ENCODE results near the gene SYF2. TPM values are rescaled to one million over a fixed set of nuclear protein-coding genes. Genes with fewer than 3 reads are reported as not detected.

The SYF2 gene
- total and polyA plus RNA-seq, 2 of the 13 experiments (the other 11 are each of a cell fraction or from before 2014, with no cell fraction given): 17.8 to 34.1 TPM

GRCh38 chr1:25174363-25174729, 58.0 kb downstream of the SYF2 start (continued):
- TF ChIP-seq RERE (CRISPR knock-in tag; IDR thresholded peaks at IDR 0.05; ENCODE audit: low read depth) (peak; percentile 70; the same call in 1 of the 2 replicates), WIZ (CRISPR knock-in tag; IDR thresholded peaks at IDR 0.05) (no peak), CREB1 (IDR thresholded peaks at IDR 0.05) (no peak), CREB1 (CRISPR knock-in tag; IDR thresholded peaks at IDR 0.05) (peak; percentile 56; the same call in 1 of the 2 replicates), RBM39 (IDR thresholded peaks at IDR 0.05; ENCODE audit: low read depth, low read length, poor library complexity, severe bottlenecking) (no peak), ZBTB7B (CRISPR knock-in tag; IDR thresholded peaks at IDR 0.05) (peak; percentile 54), MIXL1 (CRISPR knock-in tag; IDR thresholded peaks at IDR 0.05) (peak; percentile 81; the same call in 1 of the 2 replicates), KDM1A (CRISPR knock-in tag; IDR thresholded peaks at IDR 0.05) (0 out of 2 replicates have a peak, but pooled peaks have one; percentile 28), TEAD3 (CRISPR knock-in tag; optimal IDR thresholded peaks at IDR 0.05; ENCODE audit: borderline replicate concordance) (peak; percentile 68), KLF16 (CRISPR knock-in tag; IDR thresholded peaks at IDR 0.05) (0 out of 4 replicates have a peak, but pooled peaks of 1 of the 2 experiments have one; percentile 23), SRF (IDR thresholded peaks at IDR 0.05; ENCODE audit: low read depth, low read length) (0 out of 2 replicates have a peak, but pooled peaks have one; percentile 36), KMT2B (CRISPR knock-in tag; IDR thresholded peaks at IDR 0.05) (0 out of 2 replicates have a peak, but pooled peaks have one; percentile 14), ZNF460 (CRISPR knock-in tag; IDR thresholded peaks at IDR 0.05; ENCODE audit: borderline replicate concordance) (no peak), POLR2AphosphoS5 (IDR thresholded peaks at IDR 0.05; ENCODE audit: low read depth, low read length) (no peak), SOX13 (IDR thresholded peaks at IDR 0.05) (no peak), SOX13 (CRISPR knock-in tag; conservative IDR thresholded peaks at IDR 0.05 in 1 of 2, IDR thresholded peaks at IDR 0.05 in 1 of 2) (peak in 1 of 2 experiments; percentile 74; a peak in 2 of 4 replicates), RXRB (CRISPR knock-in tag; IDR thresholded peaks at IDR 0.05; ENCODE audit: borderline replicate concordance) (peak; percentile 87), ZNF746 (CRISPR knock-in tag; IDR thresholded peaks at IDR 0.05) (peak; percentile 75; the same call in 1 of the 2 replicates), FOXP4 (CRISPR knock-in tag; IDR thresholded peaks at IDR 0.05) (peak; percentile 94), ZNF18 (CRISPR knock-in tag; IDR thresholded peaks at IDR 0.05; ENCODE audit: insufficient replicate concordance) (peak; percentile 22), ZNF672 (CRISPR knock-in tag; IDR thresholded peaks at IDR 0.05) (no peak), SAP130 (CRISPR knock-in tag; IDR thresholded peaks at IDR 0.05; ENCODE audit: low read depth) (peak; percentile 34; the same call in 1 of the 2 replicates), ZNF780A (CRISPR knock-in tag; IDR thresholded peaks at IDR 0.05) (0 out of 2 replicates have a peak, but pooled peaks have one; percentile 39), SMAD3 (CRISPR knock-in tag; IDR thresholded peaks at IDR 0.05) (peak; percentile 47; the same call in 1 of the 2 replicates)

Measured in HepG2 (cell line).